ENCODE data around the gene ATP5PO. TPM values are rescaled to one million over a fixed set of nuclear protein-coding genes. Genes with fewer than 3 reads are reported as not detected.

Gene ATP5PO
- total RNA-seq, 1 experiment from 2014 or later: 246 TPM

DNA sequence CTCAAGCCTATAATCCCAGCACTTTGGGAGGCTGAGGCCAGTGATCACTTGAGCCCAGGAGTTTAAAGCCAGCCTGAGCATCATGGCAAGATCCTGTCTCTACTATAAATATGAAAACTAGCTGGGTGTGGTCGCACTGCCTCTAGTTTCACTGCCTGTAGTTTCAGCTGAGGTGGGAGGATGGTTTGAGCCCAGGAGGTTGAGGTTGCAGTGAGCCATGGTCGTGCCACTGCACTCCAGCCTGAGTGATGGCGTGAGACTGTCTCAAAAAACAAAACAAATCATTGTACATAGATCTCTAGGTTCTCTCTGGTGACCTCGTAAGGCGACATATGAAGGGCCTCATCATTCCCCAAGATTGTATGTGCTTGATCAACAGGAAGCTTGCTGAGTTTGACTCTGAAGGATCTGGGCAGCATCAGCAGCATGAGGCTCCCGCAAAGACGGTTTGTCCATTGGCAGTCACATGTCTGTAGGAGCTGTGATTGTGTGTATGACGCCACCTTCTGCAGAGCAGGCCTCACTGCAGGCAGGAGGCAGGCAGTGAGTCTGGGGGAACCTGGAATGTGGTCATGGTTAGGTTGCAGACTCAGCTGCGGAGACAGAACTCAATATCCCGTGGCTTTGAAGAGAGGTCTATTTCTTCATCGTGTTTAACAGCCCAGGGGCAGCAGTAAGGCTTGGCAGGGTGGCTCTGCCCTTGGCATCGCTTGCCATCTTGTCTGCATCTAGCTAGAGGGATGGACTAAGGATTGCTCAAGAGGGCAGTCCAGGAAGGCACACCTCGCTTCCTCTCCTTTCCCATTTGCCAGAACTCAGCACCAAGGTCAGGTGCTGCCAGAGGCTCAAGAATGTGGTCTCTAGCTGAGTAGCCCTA is 14.0 kb downstream of the ATP5PO start:
- DNase-seq (ENCODE audit: extremely low read depth, low read depth): peak; percentile 30

DNA sequence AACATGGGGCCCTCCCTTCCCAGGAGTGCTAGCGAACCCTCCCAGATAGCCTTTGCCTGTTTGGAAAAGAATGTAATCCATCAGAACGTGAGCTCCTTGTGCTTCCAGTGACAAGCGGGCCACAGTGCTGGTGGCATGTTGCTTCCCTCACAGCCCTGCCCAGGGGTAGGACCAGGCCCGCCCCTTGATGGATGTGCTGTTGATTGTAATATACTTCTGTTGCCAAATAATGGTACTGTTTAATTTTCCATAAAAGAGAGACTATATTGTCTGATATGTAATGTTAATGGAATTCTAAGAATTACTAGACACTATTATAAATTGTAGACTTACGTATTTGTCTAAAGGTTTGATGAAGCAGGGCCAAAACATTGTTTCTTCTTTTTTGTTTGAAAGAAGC is 16.4 kb downstream of the ATP5PO start:
- no peak for DNase-seq (ENCODE audit: extremely low read depth, low read depth)

GRCh38 chr21:33898586-33898985 is 17.0 kb downstream of the ATP5PO start:
- no peak for DNase-seq (ENCODE audit: extremely low read depth, low read depth)

GRCh38 chr21:33897739-33898138 is 17.9 kb downstream of the ATP5PO start:
- DNase-seq (ENCODE audit: extremely low read depth, low read depth): no peak

GRCh38 chr21:33897098-33897497 is 18.5 kb downstream of the ATP5PO start:
- no peak for DNase-seq (ENCODE audit: extremely low read depth, low read depth)

DNA sequence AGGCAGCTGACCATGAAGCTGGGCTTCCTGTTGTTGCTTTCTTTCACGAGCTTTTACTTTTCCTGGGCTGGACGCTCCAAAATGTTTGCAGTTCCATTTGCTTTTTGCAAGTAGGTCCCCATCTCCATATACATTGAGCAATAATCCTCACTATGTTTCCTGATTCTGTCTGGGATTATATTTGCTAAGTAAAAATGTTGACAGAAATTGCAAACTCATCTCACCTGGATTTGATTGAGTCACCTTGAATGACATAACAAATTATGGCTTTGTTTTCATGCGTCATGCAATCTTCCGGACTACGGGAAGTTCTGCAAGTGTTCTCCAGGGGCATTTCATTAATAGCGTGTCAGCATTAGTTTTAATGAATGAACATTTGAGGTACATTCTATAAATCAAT is 18.9 kb downstream of the ATP5PO start:
- DNase-seq (ENCODE audit: extremely low read depth, low read depth): no peak

DNA sequence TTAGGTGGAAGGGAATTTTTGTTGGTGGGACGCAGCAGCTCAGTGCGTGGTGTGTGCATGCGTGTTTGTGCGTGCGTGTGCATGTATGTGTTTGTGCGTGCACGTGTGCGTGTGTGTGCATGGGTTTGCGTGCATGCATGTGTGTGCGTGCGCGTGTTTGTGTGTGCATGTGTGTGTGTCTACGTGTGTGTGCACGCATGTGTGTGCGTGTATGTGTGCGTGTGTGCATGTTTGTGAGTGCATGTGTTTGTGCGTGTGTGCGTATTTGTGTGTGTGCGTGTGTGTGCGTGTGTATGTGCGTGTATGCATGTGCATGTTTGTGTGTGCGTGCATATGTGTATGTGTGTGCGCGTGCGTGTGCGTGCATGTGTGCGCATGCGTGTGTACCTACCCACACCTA is 20.2 kb downstream of the ATP5PO start:
- no peak for DNase-seq (ENCODE audit: extremely low read depth, low read depth)

- DNase-seq (ENCODE audit: extremely low read depth, low read depth): peak; percentile 68
Observed at GRCh38 chr21:33894736-33895288, 20.8 kb downstream of the ATP5PO start.

DNA sequence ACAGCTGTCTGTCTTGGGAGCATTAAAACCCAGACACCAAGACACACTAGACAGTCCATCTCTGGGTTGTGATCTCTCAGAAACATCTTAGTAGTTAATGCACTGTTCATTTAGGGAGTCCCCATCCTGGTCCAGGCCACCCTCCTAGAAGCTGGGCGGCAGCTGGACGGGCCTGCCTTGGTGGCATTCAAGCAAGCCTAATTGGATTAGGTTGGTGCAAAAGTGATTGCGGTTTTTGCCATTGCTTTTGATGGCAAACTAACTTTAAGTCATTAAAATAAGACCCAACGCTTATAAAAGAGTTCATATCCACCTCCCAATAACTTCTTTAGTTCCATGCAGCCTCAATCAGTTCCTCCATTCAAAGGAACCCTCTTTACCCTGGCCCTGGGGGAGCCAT is 21.7 kb downstream of the ATP5PO start:
- DNase-seq (ENCODE audit: extremely low read depth, low read depth): no peak

DNA sequence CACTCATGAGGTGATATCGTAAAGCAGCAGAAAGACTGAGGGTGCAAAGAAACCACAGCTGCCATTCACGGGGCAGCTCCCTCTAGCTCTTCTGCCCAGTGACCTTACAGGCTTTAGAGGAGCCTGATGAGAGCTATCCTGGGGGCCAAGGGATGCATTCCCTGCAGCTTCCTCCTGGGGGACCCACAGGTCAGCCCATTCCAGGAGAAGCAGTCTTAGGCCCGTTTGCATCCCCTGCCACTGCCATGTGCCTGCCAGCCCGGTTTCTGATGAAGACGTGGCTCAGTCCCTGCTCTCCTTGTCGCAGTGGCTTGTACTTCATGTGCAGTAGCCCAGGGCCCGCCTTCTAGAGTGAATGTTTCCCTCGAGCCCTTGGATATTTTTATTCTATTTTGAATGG is 22.8 kb downstream of the ATP5PO start:
- DNase-seq (ENCODE audit: extremely low read depth, low read depth): no peak

DNA sequence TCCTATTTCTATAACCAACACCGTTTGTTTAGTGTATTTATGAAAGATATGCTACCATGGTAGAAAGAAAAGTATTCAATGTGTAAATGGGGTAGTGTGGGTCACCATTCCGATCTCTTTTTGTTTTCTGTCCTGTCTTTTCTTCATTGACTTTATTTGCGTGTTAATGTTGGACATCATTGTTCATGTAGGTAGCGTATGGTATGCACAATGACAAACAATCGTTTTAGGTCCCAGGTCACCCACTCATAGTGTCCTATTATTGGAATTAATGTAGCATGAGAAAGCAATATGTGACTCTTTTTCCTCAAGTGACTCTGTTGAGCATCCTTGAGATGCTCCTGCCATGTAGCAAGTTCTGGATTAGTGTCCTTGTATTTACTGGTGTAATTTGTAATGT is 25.4 kb downstream of the ATP5PO start:
- no peak for DNase-seq (ENCODE audit: extremely low read depth, low read depth)

GRCh38 chr21:33886321-33886720 is 29.3 kb downstream of the ATP5PO start:
- DNase-seq (ENCODE audit: extremely low read depth, low read depth): no peak

DNA sequence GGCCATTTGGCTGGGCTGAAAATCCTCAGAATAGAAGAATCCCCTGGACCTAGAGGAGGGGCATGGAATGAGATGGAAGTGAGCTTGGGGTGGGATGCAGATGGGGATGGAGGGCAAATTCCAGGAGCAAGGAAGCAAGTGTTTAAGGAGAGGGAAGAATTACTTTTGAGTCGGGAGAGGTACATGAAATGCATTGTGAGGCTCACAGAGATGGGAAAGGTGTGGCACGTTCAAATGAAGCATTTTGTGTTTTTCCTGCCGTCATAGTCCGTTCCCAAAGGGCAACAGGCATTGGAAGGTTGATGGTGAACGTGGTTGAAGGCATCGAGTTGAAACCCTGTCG is 30.5 kb downstream of the ATP5PO start:
- DNase-seq (ENCODE audit: extremely low read depth, low read depth): no peak

DNA sequence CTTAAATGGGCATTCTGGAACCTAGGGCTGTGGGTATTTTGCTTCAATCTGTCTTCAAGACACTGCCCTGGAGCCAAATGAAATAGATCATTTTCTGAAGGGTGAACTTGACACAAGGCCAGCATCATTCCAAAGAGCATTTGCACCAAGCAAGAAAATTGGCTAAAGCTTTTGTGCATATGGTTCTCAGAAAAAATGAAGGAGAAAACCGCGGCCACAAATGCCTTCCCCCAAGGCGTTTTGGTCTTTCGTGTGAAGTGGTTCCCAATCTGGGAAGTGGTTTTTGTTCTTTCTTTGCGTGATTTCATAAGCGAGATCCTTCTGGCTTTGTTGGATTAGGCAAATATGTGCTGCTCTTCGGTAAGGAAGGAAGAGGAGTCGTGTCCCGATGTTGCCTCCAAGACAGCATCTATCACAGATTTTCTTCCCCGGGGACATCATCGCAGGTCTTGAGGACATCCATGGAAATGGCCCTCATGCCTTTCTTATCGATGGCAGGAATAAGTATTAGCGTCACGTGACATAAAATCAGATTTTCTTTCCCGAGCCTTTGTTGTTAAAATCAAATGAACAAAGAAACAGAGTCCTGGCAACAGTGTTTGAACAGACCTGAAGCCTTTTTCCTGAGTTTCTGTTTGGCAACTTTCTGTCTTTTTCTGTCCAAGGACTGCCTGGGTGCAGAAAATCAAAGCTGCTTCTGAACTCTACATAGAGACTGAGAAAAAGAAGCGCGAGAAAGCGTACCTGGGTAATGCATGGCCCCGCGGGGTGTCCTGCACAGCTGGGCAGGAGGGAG is 31.0 kb downstream of the ATP5PO start:
- DNase-seq (ENCODE audit: extremely low read depth, low read depth): no peak

- DNase-seq (ENCODE audit: extremely low read depth, low read depth): no peak
Observed at GRCh38 chr21:33883118-33883517, 32.5 kb downstream of the ATP5PO start.

DNA sequence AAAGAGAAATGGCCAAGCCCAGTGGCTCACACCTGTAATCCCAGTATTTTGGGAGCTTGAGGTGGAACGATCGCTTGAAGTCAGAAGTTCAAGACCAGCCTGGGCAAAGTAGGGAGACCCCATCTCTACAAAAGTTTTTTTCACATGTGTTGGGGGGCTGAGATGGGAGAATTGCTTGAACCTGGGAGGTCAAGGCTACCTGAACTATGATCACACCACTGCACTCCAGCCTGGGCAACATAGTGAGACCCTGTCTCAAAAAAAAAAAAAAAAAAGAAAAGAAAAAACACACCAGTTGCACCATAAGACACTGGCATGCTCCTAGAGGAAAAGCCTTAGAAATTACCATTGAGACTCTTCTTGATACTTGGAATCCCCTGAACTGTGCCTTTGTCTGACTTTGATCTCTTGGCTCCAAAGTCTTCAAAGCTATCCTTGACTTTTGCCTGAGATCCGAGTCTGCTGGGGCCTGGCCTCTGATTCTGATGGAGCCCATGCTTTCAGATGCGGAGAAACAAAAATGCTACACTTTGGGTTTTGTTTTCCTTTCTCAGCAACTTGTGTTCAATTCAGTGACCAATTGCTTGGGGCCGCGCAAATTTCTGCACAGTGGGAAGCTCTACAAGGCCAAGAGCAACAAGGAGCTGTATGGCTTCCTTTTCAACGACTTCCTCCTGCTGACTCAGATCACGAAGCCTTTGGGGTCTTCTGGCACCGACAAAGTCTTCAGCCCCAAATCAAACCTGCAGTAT is 33.7 kb downstream of the ATP5PO start:
- DNase-seq (ENCODE audit: extremely low read depth, low read depth): no peak

GRCh38 chr21:33880626-33881025 is 35.0 kb downstream of the ATP5PO start:
- no peak for DNase-seq (ENCODE audit: extremely low read depth, low read depth)

DNA sequence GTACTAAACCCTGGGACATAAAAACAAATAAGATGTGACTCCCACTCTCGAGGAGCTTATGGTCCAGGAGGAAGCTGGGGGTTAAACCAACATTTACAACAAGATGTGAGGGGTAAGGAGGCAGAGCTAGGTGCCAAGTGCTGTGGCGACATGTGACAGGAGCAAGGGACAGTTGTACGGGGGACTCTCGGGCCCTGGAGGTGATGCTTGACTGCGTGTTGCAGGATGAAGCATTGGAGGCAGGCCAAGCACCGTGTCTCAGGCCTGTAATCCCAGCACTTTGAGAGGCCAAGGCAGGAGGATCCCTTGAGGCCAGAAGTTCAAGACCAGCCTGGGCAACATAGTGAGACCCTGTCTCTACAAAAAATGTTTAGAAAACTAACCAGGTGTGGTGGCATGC is 36.8 kb downstream of the ATP5PO start:
- DNase-seq (ENCODE audit: extremely low read depth, low read depth): no peak

DNA sequence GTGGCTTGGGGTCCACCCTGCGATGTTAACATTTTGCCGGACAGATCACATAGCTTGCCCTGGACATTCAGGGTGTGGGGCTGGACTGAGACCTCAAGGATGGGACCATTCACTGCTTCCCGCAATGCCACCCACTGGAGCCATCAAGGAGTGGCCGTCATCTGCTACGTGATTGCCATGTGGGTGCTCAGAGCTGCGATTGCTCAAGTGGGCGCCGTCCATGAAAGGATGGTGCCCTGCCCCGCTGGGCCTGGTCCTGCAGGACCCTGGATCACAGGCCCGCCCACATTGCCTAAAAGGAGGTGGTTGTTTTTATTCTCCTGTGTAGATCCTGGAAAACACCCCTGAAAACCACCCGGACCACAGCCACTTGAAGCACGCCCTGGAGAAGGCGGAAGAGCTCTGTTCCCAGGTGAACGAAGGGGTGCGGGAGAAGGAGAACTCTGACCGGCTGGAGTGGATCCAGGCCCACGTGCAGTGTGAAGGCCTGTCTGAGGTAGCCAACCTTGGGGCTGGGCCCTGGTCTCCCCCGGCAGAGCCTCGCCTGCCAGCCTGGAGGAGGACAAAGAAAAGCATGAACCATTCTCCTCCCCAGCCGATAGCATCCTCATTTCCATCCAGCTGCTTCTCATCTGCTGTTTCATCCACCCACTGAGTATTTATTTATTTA is 40.4 kb downstream of the ATP5PO start:
- DNase-seq (ENCODE audit: extremely low read depth, low read depth): no peak

DNA sequence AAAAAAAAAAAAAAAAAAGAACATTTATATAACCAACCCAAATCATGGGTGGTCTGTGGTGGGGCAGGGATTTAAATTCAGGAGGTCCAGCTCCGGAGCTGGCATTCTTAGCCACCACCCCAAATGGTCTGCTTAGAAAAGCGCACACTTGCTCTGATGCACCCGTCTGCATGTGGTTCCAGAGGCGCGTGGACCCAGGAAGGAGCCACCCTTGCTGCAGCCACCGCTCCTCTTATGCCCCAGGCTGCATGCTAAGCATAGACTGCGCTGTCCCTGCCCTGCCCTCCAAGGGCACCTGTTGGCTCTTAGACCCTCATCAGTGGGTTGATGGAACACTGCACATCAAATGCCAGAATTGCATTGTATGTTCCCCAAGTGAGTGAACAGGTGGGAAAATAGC is 41.4 kb downstream of the ATP5PO start:
- DNase-seq (ENCODE audit: extremely low read depth, low read depth): no peak
